ENCODE data around the gene CSNK1E. TPM values are rescaled to one million over a fixed set of nuclear protein-coding genes. Genes with fewer than 3 reads are reported as not detected.

The CSNK1E gene
- total RNA-seq, 2 donors from 2014 or later = 98.1 to 140 TPM

- Histone ChIP-seq H3K27me3 (replicated peaks; ENCODE audit: insufficient read depth) (no peaks in the 10 kb centered on the region), H3K9me3 (no peaks in the 10 kb centered on the region), H3K4me3 (no peak overlapping the region), H3K4me1 (ENCODE audit: control insufficient read depth in 1 of 2, low read depth in 2 of 2) (no peaks in the 10 kb centered on the region), H3K27ac (no peak overlapping the region), H3K36me3 (no peaks in the 10 kb centered on the region)
- TF ChIP-seq CTCF (IDR thresholded peaks at IDR 0.05) = no peak
- no peak for DNase-seq (ENCODE audit: low spot score)
- ATAC-seq (ENCODE audit: insufficient number of reproducible peaks, low FRiP score, low read depth) = no peak
These were observed 36.5 kb upstream of the CSNK1E start for GRCh38 chr22:38353701-38354100.

- no peak overlapping the region for H3K27ac ChIP-seq
- peak; percentile 100 for TF ChIP-seq CTCF (IDR thresholded peaks at IDR 0.05)
- H3K4me1 ChIP-seq (ENCODE audit: control insufficient read depth in 1 of 2, low read depth in 2 of 2) = no peaks in the 10 kb centered on the region
- DNase-seq (ENCODE audit: low spot score) = no peak
- ATAC-seq (ENCODE audit: insufficient number of reproducible peaks, low FRiP score, low read depth) = no peak
- no peaks in the 10 kb centered on the region for H3K27me3 ChIP-seq (replicated peaks; ENCODE audit: insufficient read depth)
- no peak overlapping the region for H3K4me3 ChIP-seq
- H3K36me3 ChIP-seq = no peaks in the 10 kb centered on the region
- H3K9me3 ChIP-seq = no peaks in the 10 kb centered on the region
These were observed 36.0 kb upstream of the CSNK1E start for GRCh38 chr22:38353142-38353629.

DNA sequence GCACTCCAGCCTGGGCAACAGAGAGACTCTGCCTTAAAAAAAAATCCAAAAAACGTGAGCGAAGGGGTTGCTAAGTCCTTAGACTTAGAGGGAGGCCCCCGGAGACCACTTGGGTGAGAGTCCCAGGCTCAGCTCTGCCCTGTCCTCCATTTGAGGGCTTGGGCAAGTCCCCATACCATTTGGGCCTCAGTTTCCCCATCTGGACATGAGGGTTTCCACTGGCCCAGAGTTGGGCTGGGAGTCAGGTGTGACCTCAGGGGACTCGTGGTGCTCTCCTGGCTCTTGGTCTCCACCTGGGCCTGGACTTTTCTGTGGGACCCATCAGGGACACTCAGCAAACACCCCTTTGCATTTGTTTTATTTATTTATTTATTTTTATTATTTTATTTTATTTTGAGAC is 35.2 kb upstream of the CSNK1E start:
- H3K4me1 ChIP-seq (ENCODE audit: control insufficient read depth in 1 of 2, low read depth in 2 of 2) = no peaks in the 10 kb centered on the region
- DNase-seq (ENCODE audit: low spot score) (no peak), ATAC-seq (ENCODE audit: insufficient number of reproducible peaks, low FRiP score, low read depth) (no peak)
- H3K4me3 ChIP-seq = no peak overlapping the region
- H3K27me3 ChIP-seq (replicated peaks; ENCODE audit: insufficient read depth) = no peaks in the 10 kb centered on the region
- no peak overlapping the region for H3K27ac ChIP-seq
- no peak for TF ChIP-seq CTCF (IDR thresholded peaks at IDR 0.05)
- no peaks in the 10 kb centered on the region for H3K9me3 ChIP-seq
- no peaks in the 10 kb centered on the region for H3K36me3 ChIP-seq

- no peaks in the 10 kb centered on the region for H3K9me3 ChIP-seq
- H3K27me3 ChIP-seq (replicated peaks; ENCODE audit: insufficient read depth) = no peaks in the 10 kb centered on the region
- no peaks in the 10 kb centered on the region for H3K4me1 ChIP-seq (ENCODE audit: control insufficient read depth in 1 of 2, low read depth in 2 of 2)
- no peak for TF ChIP-seq CTCF (IDR thresholded peaks at IDR 0.05)
- ATAC-seq (ENCODE audit: insufficient number of reproducible peaks, low FRiP score, low read depth) (no peak), DNase-seq (ENCODE audit: low spot score) (no peak)
- no peaks in the 10 kb centered on the region for H3K36me3 ChIP-seq
- H3K4me3 ChIP-seq = no peak overlapping the region
- H3K27ac ChIP-seq = no peak overlapping the region
These were observed 33.5 kb upstream of the CSNK1E start for GRCh38 chr22:38350444-38351359.

- no peaks in the 10 kb centered on the region for H3K4me1 ChIP-seq (ENCODE audit: control insufficient read depth in 1 of 2, low read depth in 2 of 2)
- H3K4me3 ChIP-seq = no peak overlapping the region
- no peak for DNase-seq (ENCODE audit: low spot score)
- no peak for ATAC-seq (ENCODE audit: insufficient number of reproducible peaks, low FRiP score, low read depth)
- H3K27me3 ChIP-seq (replicated peaks; ENCODE audit: insufficient read depth) = no peaks in the 10 kb centered on the region
- H3K36me3 ChIP-seq = no peaks in the 10 kb centered on the region
- TF ChIP-seq CTCF (IDR thresholded peaks at IDR 0.05) = no peak
- no peak overlapping the region for H3K27ac ChIP-seq
- H3K9me3 ChIP-seq = no peaks in the 10 kb centered on the region
These were observed 31.7 kb upstream of the CSNK1E start for GRCh38 chr22:38348751-38349496.

All from thoracic aorta (tissue), 2 donors.